Effector memory CD8-positive, alpha-beta T cell (primary cell): ENCODE data around the gene KIF4A.

ENCODE experiments used
- ATAC-seq: fragments of 150-1000 bp; cut with Tn5 transposase; replicated peaks from 2 replicates; pipeline ENCODE4 v1.10.0; 2021; ENCODE audit warnings: mild to moderate bottlenecking, moderate library complexity
- DNase-seq, 3 experiments: peaks; one replicate each; pipeline ENCODE4 v3.0.0; 2021
- H3K27ac Mint-ChIP-seq, 2 donors: one replicate each; pipeline ENCODE4 v1.8.0; 2022; ENCODE audit warnings: mild to moderate bottlenecking in 2 of 2, mixed read lengths in 2 of 2, moderate library complexity in 2 of 2
- H3K27me3 Mint-ChIP-seq, 2 donors: one replicate each; pipeline ENCODE4 v1.8.0; 2022; ENCODE audit warnings: mixed read lengths in 2 of 2
- H3K36me3 Mint-ChIP-seq: one replicate; pipeline ENCODE4 v1.8.0; 2022; ENCODE audit warnings: mild to moderate bottlenecking, moderate library complexity, mixed read lengths; ENCODE audit not compliant: insufficient read depth
- H3K4me1 Mint-ChIP-seq, 2 donors: one replicate each; pipeline ENCODE4 v1.8.0; 2022; ENCODE audit warnings: low read depth in 2 of 2, mixed read lengths in 2 of 2
- H3K4me3 Mint-ChIP-seq, 2 donors: one replicate each; pipeline ENCODE4 v1.8.0; 2022; ENCODE audit warnings: mild to moderate bottlenecking in 2 of 2, mixed read lengths in 2 of 2, moderate library complexity in 2 of 2
- H3K9me3 Mint-ChIP-seq, 2 donors: one replicate each; pipeline ENCODE4 v1.8.0; 2022; ENCODE audit warnings: mixed read lengths in 2 of 2

KIF4A gene

DNA sequence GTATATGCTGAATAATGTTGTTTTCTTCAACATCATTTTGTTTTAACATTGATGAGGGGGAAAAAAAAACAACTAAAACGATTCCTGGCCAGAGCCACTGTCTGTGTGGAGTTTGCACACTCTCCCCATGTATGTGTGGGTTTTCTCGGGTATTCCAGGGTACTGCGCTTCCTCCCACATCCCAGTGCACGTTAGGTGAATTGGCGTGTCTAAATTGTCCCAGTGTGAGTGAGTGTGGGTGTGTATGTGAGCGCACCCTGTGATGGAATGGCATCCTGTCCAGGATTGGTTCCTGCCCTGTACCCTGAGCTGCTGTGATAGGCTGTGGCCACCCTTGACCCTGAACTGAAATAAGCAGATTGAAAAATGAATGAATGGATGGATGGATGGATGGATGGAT, 152.3 kb downstream of the KIF4A start:
- ATAC-seq (no peak), DNase-seq (no peak)
- Mint-ChIP-seq H3K27ac (no peak overlapping the region), H3K4me1 (peaks cover 12 to 16% of the 10 kb centered on the region in 2 donors), H3K27me3 (peaks cover 0 to 18% of the 10 kb centered on the region in 2 donors), H3K9me3 (no peaks in the 10 kb centered on the region), H3K36me3 (peaks cover 6% of the 10 kb centered on the region), H3K4me3 (no peak overlapping the region)

DNA sequence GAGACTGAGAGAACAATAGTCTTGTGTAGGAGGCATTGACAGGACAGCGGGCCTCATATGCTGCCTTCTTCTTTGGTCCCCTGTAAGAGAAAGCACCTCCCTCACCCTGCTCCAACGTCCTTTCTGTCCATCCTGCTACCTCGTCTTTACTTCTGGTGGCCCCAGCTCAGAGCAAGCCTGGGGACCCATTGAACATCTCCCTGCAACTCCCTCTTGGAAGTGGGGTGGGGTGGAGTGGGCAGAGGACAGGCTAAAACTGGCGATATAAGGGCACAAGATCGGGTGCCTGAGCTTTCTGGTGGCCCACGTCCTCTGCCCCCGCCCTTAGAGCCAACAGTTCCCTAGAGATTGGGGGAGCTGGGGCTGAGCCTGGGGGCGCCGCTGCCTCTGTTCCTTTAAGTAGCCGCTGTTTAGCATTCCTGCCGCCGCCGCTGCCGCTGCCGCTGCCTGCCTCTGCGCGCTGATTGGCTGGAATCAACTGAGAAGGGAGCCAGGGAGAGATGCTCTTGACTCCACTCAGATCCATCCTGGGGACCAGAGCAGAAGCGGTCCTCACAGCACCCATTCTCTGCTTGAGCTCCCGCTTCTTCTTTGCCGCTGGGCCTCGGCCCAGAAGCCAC, 154.5 kb downstream of the KIF4A start, which contains the start of gene DLG3:
Gene DLG3, plus strand, starts transcription at position 510 of the 620 bp plus-strand sequence. CDS start 367 bp downstream, outside the sequence.
- H3K4me3 Mint-ChIP-seq, result peak within 1 kb of the TSS; percentile 50 to 64
- peaks cover under 1 to 8% of the 10 kb centered on the region in 2 donors for H3K4me1 Mint-ChIP-seq
- H3K9me3 Mint-ChIP-seq, result no peaks in the 10 kb centered on the region
- H3K27ac Mint-ChIP-seq, result no peak within 1 kb of the TSS
- ATAC-seq (peak; percentile 69), DNase-seq (peak in 1 of 3 experiments; percentile 14)
- peaks cover 0 to 18% of the 10 kb centered on the region in 2 donors for H3K27me3 Mint-ChIP-seq
- no peaks in the 10 kb centered on the region for H3K36me3 Mint-ChIP-seq

DNA sequence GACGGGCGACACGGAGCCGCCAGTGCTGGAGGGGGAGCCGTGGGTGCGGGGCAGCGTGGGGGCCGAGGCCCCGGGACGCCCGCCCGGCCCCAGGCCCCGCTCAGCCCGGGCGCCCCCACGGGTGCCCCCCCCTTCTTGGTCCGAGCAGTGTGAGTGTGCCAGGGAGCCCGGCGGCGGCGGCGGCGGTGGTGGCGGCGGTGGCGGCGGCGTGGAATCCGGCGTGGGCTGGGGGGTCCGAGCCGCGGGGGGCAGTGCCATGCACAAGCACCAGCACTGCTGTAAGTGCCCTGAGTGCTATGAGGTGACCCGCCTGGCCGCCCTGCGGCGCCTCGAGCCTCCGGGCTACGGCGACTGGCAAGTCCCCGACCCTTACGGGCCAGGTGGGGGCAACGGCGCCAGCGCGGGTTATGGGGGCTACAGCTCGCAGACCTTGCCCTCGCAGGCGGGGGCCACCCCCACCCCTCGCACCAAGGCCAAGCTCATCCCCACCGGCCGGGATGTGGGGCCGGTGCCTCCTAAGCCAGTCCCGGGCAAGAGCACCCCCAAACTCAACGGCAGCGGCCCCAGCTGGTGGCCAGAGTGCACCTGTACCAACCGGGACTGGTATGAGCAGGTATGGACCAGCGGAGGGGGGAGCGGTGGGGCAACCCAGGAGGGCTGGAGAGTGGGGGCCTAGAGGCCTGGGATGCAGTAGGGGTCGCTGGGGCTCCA, 155.2 kb downstream of the KIF4A start:
- peak overlapping the region; percentile 50 to 64 for H3K4me3 Mint-ChIP-seq
- peak; percentile 62 for ATAC-seq
- H3K27me3 Mint-ChIP-seq, result peaks cover 0 to 18% of the 10 kb centered on the region in 2 donors
- no peak overlapping the region for H3K27ac Mint-ChIP-seq
- no peaks in the 10 kb centered on the region for H3K36me3 Mint-ChIP-seq
- DNase-seq, result no peak
- H3K4me1 Mint-ChIP-seq, result peaks cover 0 to 7% of the 10 kb centered on the region in 2 donors
- no peaks in the 10 kb centered on the region for H3K9me3 Mint-ChIP-seq

DNA sequence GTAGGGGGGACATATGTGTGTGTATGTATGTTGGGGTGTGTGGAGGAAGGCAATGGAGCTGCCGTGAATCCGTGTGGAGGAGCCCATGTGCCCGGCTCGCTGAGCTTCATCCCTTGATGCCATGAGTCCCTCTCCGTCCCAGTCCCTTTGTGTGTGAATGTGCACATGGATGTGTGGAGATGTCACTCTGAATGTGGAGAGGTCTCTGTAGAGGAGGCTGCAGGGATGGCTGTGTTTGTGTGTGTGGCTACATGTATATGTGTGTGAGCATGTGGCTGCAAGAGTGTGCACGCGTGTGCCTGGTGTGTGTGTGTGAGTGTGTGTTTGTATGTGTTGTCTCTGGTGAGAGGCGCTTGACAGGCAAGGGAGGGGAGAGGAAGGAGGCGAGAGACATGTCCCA, 156.0 kb downstream of the KIF4A start:
- Mint-ChIP-seq H3K9me3 (no peaks in the 10 kb centered on the region), H3K27ac (peak overlapping the region in 1 of 2 donors; percentile 3), H3K4me3 (peak overlapping the region; percentile 28 to 50), H3K36me3 (no peaks in the 10 kb centered on the region), H3K27me3 (peaks cover 0 to 18% of the 10 kb centered on the region in 2 donors), H3K4me1 (peaks cover 0 to 7% of the 10 kb centered on the region in 2 donors)
- no peak for DNase-seq
- ATAC-seq, result no peak

DNA sequence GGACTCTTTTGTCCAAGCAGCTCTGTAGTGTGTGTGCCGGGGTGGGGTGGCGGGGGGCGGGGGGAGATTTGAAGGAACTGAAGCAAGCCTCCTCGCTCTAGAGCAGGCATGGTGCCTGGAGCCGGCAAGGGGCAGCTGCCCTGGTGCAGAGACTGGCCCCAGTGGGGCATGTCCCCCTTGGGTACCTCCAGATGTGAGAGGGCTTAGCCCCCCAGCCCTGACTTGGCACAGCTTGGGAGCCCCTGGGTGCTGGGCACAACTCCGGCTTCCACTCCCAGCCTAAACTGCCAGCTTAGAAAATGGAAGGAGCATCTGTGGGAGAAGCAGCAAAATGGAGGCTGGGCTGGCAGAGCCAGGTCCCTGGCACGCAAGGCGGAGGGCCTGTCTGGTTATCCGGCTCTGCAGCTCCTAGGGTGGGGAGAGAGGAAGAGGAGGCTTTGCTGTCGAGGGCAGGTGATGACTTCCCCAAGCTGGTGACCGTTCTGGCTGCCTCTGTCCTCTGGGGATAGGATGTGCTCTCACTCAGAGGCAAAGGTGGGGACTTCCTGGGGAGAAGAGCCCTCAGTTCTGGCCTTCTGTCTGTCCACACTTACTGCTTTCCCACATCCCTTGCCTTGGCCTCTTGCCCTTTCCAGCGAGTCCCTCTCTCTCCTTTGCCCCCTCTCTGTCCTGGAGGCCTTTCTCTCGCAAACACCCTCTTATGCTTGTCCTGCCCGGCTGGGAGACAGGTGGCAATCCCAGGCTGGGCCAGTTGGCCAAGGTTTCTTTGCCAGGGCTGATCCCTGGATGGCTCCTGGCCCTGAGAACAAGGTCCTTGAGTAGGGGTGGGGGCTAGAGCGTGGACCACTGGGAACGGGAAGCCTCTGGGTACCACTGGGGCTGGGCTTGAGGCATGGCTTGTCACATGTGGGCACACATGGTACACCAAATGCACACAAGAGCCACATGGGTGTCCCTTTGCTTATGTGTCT, 156.8 kb downstream of the KIF4A start:
- H3K4me3 Mint-ChIP-seq, result no peak overlapping the region
- no peak for ATAC-seq
- DNase-seq, result no peak
- peaks cover 0 to 18% of the 10 kb centered on the region in 2 donors for H3K27me3 Mint-ChIP-seq
- H3K4me1 Mint-ChIP-seq, result peaks cover 0 to 8% of the 10 kb centered on the region in 2 donors
- H3K36me3 Mint-ChIP-seq, result no peaks in the 10 kb centered on the region
- H3K9me3 Mint-ChIP-seq, result no peaks in the 10 kb centered on the region
- H3K27ac Mint-ChIP-seq, result no peak overlapping the region

DNA sequence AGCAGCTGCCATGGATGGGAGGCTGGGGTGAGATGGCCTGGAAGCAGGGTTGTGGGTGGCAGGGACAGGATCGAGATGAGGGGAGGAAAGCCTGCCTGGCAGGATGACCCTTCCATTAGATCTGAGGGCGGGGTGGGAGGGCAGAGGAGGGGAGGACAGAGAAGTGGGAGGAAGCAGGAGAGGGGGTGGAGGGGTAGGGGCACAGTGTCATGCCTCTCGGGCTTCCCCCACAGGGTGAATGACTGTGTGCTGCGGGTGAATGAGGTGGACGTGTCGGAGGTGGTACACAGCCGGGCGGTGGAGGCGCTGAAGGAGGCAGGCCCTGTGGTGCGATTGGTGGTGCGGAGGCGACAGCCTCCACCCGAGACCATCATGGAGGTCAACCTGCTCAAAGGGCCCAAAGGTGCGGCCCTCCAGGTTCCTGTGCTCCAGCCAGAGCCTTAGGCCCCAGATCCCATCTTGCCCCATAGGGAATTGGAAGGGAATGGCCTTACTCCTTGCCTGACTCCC, 159.6 kb downstream of the KIF4A start:
- Mint-ChIP-seq H3K27ac (no peak overlapping the region), H3K4me3 (no peak overlapping the region), H3K36me3 (peaks cover 3% of the 10 kb centered on the region), H3K4me1 (peaks cover 27 to 29% of the 10 kb centered on the region in 2 donors), H3K27me3 (peaks cover 0 to 14% of the 10 kb centered on the region in 2 donors), H3K9me3 (no peaks in the 10 kb centered on the region)
- ATAC-seq (no peak), DNase-seq (no peak)

DNA sequence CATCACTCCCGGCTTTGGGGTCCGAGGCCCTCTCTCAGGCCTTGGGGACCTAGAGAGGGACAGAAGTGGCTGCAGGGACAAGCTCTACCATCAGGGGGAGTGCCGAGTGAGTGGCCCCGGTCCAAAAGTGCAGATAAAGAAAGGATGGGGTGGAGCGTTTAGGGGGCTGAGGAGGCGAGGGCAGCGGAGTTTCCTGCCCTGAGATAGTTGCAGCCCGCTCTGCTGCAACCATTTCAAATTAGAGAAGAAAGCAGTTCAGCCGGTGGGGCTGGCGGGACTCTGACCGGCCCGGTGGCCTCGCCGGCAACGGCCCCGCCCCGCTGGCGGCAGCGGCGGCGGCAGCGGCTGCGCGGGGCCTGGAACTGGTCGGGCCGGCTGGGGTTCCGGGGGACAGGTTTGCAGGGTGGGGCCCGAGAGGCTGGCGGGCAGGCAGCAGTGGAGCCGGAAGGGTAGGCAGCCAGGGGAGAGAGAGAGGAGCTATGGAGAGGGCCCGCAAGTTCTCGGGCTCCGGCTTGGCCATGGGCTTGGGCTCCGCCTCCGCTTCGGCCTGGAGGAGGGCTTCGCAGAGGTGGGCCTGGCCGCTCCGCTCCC, 162.3 kb downstream of the KIF4A start:
- Mint-ChIP-seq H3K4me3 (peak overlapping the region; percentile 86 to 92), H3K27me3 (no peaks in the 10 kb centered on the region), H3K36me3 (peaks cover 3% of the 10 kb centered on the region), H3K27ac (peak overlapping the region; percentile 87 to 88), H3K9me3 (no peaks in the 10 kb centered on the region), H3K4me1 (peaks cover 41 to 46% of the 10 kb centered on the region in 2 donors)
- DNase-seq (peak; percentile 51 to 55 (median 52)), ATAC-seq (peak; percentile 49)

DNA sequence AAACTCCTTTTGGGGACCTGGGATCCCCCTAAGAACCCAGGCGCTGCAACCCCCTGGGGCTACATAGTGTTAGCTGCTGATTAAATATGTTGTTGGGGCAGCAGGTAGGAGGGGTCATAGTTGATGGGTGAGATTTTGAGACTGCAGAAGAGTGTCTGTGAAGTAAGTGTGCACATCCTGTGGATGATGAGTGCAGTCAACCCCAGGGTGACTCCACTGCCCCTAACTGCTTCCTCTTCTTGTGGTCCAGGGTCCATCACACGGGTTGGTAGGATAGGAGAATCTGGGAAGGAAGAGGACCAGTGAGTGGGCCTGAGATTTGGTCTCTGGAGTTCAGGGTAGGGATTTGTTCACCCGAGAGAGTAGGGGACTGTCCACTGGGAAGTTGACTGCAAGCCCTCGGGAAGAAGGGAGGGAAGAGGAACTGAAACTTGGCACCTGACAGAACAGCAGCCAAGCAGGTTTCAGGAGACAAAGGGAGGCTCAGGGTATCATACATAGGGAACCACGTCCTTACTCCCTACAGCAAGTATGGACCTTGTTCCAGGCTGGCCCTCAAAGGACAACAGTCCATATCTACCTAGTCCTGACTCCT, 163.2 kb downstream of the KIF4A start:
- Mint-ChIP-seq H3K36me3 (peaks cover 3% of the 10 kb centered on the region), H3K27me3 (no peaks in the 10 kb centered on the region), H3K9me3 (no peaks in the 10 kb centered on the region), H3K4me3 (peak overlapping the region; percentile 86 to 92), H3K27ac (peak overlapping the region; percentile 87 to 88), H3K4me1 (peaks cover 41 to 46% of the 10 kb centered on the region in 2 donors)
- ATAC-seq (no peak), DNase-seq (no peak)

DNA sequence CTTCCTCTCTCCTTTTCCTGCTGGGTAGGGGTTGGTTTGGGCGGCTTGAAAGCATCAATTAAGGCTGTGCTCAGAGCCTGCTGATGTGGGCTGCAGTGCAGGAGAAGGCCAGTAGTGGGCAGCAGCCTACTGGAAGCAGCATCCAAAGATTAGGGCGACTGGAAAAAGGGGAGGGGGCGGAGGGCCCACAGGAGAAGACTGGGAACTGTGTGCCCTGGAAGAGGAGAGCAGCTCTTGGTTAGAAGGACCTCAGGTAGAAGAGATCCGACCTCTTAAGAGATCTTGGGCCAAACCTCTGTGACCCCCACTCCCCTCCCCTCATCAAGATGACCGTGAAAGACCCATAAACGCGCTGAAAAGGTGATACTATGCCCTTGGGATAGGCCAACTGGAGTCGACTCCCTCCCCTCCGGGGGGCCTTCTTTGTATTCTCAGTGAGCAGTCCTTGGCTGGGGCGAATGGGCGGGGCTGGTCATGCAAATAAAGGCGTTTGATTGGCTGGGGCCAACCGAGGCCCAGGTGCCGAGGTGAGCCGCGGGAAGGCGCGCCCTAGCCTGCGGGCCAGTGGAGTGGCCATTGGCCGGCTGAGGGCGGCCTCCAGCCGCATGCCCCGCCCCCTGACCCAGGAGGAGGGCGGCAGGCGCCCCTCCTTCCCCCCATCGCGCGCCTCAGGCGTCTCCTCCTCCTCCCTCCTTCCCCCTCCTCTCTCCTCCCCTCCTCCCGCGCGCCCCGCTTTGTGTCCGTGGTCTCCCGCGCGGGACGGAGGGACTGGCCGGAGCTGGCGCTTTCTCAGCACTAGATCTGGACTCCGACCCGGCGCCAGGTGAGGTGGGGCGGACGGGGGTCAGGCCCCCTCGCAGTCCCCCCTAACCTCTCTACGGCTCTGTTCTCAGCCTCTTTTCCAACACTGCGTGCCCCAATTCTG, 164.8 kb downstream of the KIF4A start:
- ATAC-seq, result peak; percentile 73
- Mint-ChIP-seq H3K27me3 (no peaks in the 10 kb centered on the region), H3K27ac (peak overlapping the region; percentile 90 to 95)

DNA sequence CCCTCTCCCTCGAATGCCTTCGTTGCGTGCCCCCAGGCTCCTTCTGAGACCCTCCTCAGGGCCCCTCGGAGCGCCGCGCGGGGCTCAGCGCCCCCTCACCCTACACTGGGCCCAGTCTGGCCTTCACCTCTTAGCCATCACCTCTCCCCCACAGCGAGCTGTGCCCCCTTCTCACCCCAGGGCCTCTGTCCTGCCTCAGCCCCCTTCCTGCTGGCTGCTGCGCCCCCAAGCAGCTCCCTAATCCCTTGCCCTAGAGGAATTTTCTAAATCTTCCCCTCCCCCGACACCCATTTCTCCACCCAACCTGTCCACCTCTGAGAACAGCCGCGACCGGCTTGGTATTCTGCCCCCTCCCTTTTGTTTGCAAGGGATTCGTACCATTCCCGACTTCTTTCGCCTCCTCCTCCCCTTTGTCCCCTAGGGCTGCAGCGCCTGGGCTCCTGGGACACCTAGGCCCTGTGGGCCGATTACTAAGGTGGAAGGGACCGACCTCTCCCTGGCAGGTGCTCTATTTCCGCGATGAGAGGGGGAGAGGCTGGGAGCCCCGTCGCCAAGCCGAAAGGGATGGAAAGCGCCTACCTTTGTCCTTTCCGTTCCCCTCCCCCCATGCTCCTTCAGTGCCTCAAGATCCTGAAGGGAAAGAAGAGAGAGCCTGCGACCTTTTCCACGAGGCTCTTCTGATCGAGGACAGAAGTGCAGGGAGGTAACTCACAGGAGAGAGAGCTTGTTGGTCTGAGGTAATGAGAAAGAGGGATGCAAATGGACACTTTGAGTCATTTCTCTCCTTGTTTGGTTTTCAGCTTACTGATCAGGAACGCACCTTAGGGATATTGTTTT, 165.7 kb downstream of the KIF4A start:
- H3K9me3 Mint-ChIP-seq, result no peaks in the 10 kb centered on the region
- no peak for ATAC-seq
- H3K27me3 Mint-ChIP-seq, result no peaks in the 10 kb centered on the region
- H3K27ac Mint-ChIP-seq, result peak overlapping the region; percentile 90 to 95
- peak overlapping the region; percentile 91 to 92 for H3K4me3 Mint-ChIP-seq
- H3K4me1 Mint-ChIP-seq, result peaks cover 41 to 46% of the 10 kb centered on the region in 2 donors
- no peak for DNase-seq
- H3K36me3 Mint-ChIP-seq, result peaks cover 9% of the 10 kb centered on the region

More for the DNA sequence above, 164.8 kb downstream of the KIF4A start:
- peak; percentile 60 to 64 (median 62) for DNase-seq
- H3K36me3 Mint-ChIP-seq, result peaks cover 4% of the 10 kb centered on the region
- peak overlapping the region; percentile 91 to 92 for H3K4me3 Mint-ChIP-seq
- peaks cover 41 to 46% of the 10 kb centered on the region in 2 donors for H3K4me1 Mint-ChIP-seq
- H3K9me3 Mint-ChIP-seq, result no peaks in the 10 kb centered on the region

DNA sequence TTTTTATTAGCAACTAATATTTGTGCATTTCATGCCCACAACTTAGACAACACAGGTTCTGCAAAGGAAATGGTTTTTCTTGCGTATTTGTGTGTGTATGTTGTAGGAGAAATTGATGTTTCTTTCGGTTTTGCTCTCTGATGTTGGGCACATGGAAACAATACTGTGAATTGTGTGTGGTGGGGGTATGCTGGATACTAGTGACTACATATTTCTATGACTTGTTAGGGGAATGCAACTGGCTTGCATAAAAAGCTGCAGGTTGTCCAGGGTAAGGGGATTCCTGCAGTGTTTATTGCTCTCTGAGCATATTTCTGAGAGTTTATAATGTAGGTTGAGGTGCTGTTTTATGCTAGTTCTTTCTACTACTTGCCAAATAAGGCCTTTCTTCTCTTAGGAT, 166.4 kb downstream of the KIF4A start:
- no peaks in the 10 kb centered on the region for H3K27me3 Mint-ChIP-seq
- peak overlapping the region; percentile 90 to 95 for H3K27ac Mint-ChIP-seq
- peak overlapping the region; percentile 91 to 92 for H3K4me3 Mint-ChIP-seq
- peaks cover 12% of the 10 kb centered on the region for H3K36me3 Mint-ChIP-seq
- peaks cover 41 to 46% of the 10 kb centered on the region in 2 donors for H3K4me1 Mint-ChIP-seq
- DNase-seq, result no peak
- H3K9me3 Mint-ChIP-seq, result no peaks in the 10 kb centered on the region
- no peak for ATAC-seq
